B cell (primary cell): ENCODE measurements around the gene SLC30A1. TPM values are rescaled to one million over a fixed set of nuclear protein-coding genes. Genes with fewer than 3 reads are reported as not detected.

Experiments
- ATAC-seq: fragments of 200-7000 bp; cut with Tn5 transposase; one replicate; pipeline ENCODE4 v1.10.0; 2021; ENCODE audit warnings: low read depth, mild to moderate bottlenecking, moderate number of reproducible peaks, moderate library complexity
- CTCF ChIA-PET: fragments of 350-600 bp; sonication (Branson Sonifier 250); formaldehyde crosslinking; loops from one replicate; lab custom pipeline; 2021; ENCODE audit warnings: antibody characterized with exemption, inconsistent platforms; lab: Charles Lee
- POLR2A ChIA-PET: fragments of 350-600 bp; sonication (Branson Sonifier 250); formaldehyde crosslinking; loops from one replicate; lab custom pipeline; 2021; ENCODE audit warnings: antibody characterized with exemption; lab: Charles Lee
- DNase-seq: peaks from one replicate; pipeline ENCODE4 v3.0.0; 2013
- H2AFZ ChIP-seq: 2 replicates; pipeline ENCODE4 v1.6.1; 2012; ENCODE audit warnings: mild to moderate bottlenecking, low read depth, low read length; ENCODE audit not compliant: insufficient read depth, poor library complexity, severe bottlenecking
- H3K27ac ChIP-seq, 2 donors: 1 replicate in 1 of 2; 2 replicates in 1 of 2; pipeline ENCODE4 v1.5.1; 2012 to 2013; ENCODE audit warnings: low read length in 2 of 2, mild to moderate bottlenecking in 2 of 2, moderate library complexity in 1 of 2
- H3K27me3 ChIP-seq, 4 experiments: fragments of 200-600 bp in 1 of 4; sonication (generic) in 1 of 4; replicated peaks in 1 of 4; 1 replicate in 2 of 4; 2 replicates in 2 of 4; pipeline versions ENCODE4 v1.6.1 to v1.7.0; 2013 to 2016; ENCODE audit warnings: low read length in 3 of 4, mild to moderate bottlenecking in 2 of 4, mixed read lengths in 1 of 4, moderate library complexity in 1 of 4; ENCODE audit not compliant: insufficient read depth in 4 of 4, control insufficient read depth in 3 of 4; ENCODE audit errors: control extremely low read depth in 1 of 4
- H3K36me3 ChIP-seq, 2 experiments: replicated peaks in 1 of 2; 1 replicate in 1 of 2; 2 replicates in 1 of 2; pipeline versions ENCODE4 v1.6.1 to v1.7.1; 2013; ENCODE audit warnings: low read length in 1 of 2; ENCODE audit not compliant: insufficient read depth in 2 of 2, control insufficient read depth in 1 of 2; ENCODE audit errors: control extremely low read depth in 1 of 2, extremely low read depth in 1 of 2
- H3K4me1 ChIP-seq, 2 donors: fragments of 200-600 bp in 1 of 2; sonication (generic) in 1 of 2; 1 replicate in 1 of 2; 2 replicates in 1 of 2; pipeline versions ENCODE4 v1.5.1 to v1.6.1; 2013 to 2017; ENCODE audit warnings: low read length in 2 of 2; ENCODE audit not compliant: control insufficient read depth in 2 of 2, insufficient read depth in 2 of 2
- H3K4me2 ChIP-seq: replicated peaks from 2 replicates; pipeline ENCODE3; 2012; ENCODE audit warnings: mild to moderate bottlenecking, low read depth, low read length; ENCODE audit not compliant: poor library complexity, severe bottlenecking
- H3K4me3 ChIP-seq, 5 experiments: fragments of 200-600 bp in 1 of 5; sonication (generic) in 1 of 5; 1 replicate in 3 of 5; 2 replicates in 2 of 5; pipeline versions ENCODE4 v1.5.1 to v1.7.0; 2011 to 2016; ENCODE audit warnings: low read length in 4 of 5, mild to moderate bottlenecking in 4 of 5, low read depth in 2 of 5, control low read depth in 1 of 5, moderate library complexity in 1 of 5; ENCODE audit not compliant: insufficient read depth in 1 of 5; ENCODE audit errors: control extremely low read depth in 1 of 5, extremely low read depth in 1 of 5
- H3K79me2 ChIP-seq: fragments of 200-600 bp; sonication (generic); one replicate; pipeline ENCODE4 v1.6.0; 2016; ENCODE audit warnings: low read length; ENCODE audit not compliant: control insufficient read depth, insufficient read depth
- H3K9ac ChIP-seq: fragments of 200-600 bp; sonication (generic); 2 replicates; pipeline ENCODE4 v1.6.1; 2017; ENCODE audit warnings: mild to moderate bottlenecking, low read length, moderate library complexity
- H3K9me3 ChIP-seq, 3 donors: one replicate each; pipeline versions ENCODE4 v1.6.1 to v1.7.1; 2013; ENCODE audit warnings: low read length in 2 of 3; ENCODE audit not compliant: control insufficient read depth in 2 of 3, insufficient read depth in 1 of 3; ENCODE audit errors: control extremely low read depth in 1 of 3
- H4K20me1 ChIP-seq: 2 replicates; pipeline ENCODE4 v1.6.0; 2012; ENCODE audit warnings: mild to moderate bottlenecking, low read length; ENCODE audit not compliant: insufficient read depth, control insufficient read depth, poor library complexity, severe bottlenecking
- H3K27ac Mint-ChIP-seq: one replicate; pipeline ENCODE4 v1.8.0; 2021; ENCODE audit warnings: mixed read lengths
- H3K27me3 Mint-ChIP-seq: one replicate; pipeline ENCODE4 v1.8.0; 2021; ENCODE audit warnings: mixed read lengths
- H3K4me1 Mint-ChIP-seq: one replicate; pipeline ENCODE4 v1.8.0; 2021; ENCODE audit warnings: mixed read lengths
- H3K4me3 Mint-ChIP-seq: one replicate; pipeline ENCODE4 v1.8.0; 2021; ENCODE audit warnings: mixed read lengths
- H3K9me3 Mint-ChIP-seq: one replicate; pipeline ENCODE4 v1.8.0; 2022; ENCODE audit warnings: mixed read lengths; ENCODE audit not compliant: insufficient read depth
- CTCF ChIP-seq: fragments of 200-600 bp; IDR thresholded peaks from one replicate; pipeline ENCODE4 v1.8.0; 2022; ENCODE audit warnings: antibody characterized with exemption, mild to moderate bottlenecking
- EZH2 ChIP-seq: IDR thresholded peaks from 2 replicates; pipeline ENCODE4 v1.6.1; 2012; ENCODE audit warnings: borderline replicate concordance, low read depth, mild to moderate bottlenecking, moderate library complexity, low read length; ENCODE audit not compliant: insufficient read depth, poor library complexity, severe bottlenecking
- whole genome bisulfite sequencing: methylation state at CpG from one replicate; pipeline ENCODE4 v1.1.5; 2013; ENCODE audit warnings: missing lambda C conversion rate; ENCODE audit not compliant: insufficient coverage; 5-methylcytosine and 5-hydroxymethylcytosine counted together
- intact Hi-C: fragments of 100-400 bp; cut with micrococcal nuclease; formaldehyde crosslinking; loops from one replicate; pipeline ENCODE4 v1.10.0; 2022
- polyA plus RNA-seq: library from polyadenylated mRNA; depleted of rRNA; stranded (reverse); fragments of >200 nt; gene quantifications from 2 replicates; pipeline ENCODE4 v1.2.3, GENCODE V29; 2012
- total RNA-seq, 2 donors: library from RNA; stranded (reverse); fragments of 120-200 nt in 1 of 2; gene quantifications; 1 replicate in 1 of 2; 2 replicates in 1 of 2; pipeline versions ENCODE4 v1.2.3 to v1.2.4, GENCODE V29; 2013 to 2022

The SLC30A1 gene
- total and polyA plus RNA-seq, 2 donors (not counting 1 experiment from before 2014, with no cell fraction given) = 1.7 to 12.2 TPM

GRCh38 chr1:211595419-211595818 lies 16.5 kb upstream of the SLC30A1 start:
- H3K9me3 Mint-ChIP-seq = no peaks in the 10 kb centered on the region
- intact Hi-C loops = no loop called here
- H3K4me2 ChIP-seq = no peak overlapping the region
- TF ChIP-seq EZH2 (no peak), CTCF (no peak)
- H3K27me3 ChIP-seq = no peaks in the 10 kb centered on the region
- H3K4me3 ChIP-seq = no peak overlapping the region
- no peak overlapping the region for H2AFZ ChIP-seq
- peaks cover 21% of the 10 kb centered on the region for H3K27me3 Mint-ChIP-seq
- no peaks in the 10 kb centered on the region for H3K79me2 ChIP-seq
- POLR2A ChIA-PET = no interaction called here
- no peak overlapping the region for H3K27ac ChIP-seq
- no peak overlapping the region for H3K9ac ChIP-seq
- no peaks in the 10 kb centered on the region for H3K36me3 ChIP-seq
- no peaks in the 10 kb centered on the region for H3K9me3 ChIP-seq
- DNase-seq = no peak
- peaks cover under 1 to 2% of the 10 kb centered on the region in 2 donors for H3K4me1 ChIP-seq
- no peaks in the 10 kb centered on the region for H3K4me1 Mint-ChIP-seq
- ATAC-seq = no peak
- no peak overlapping the region for H3K27ac Mint-ChIP-seq
- CTCF ChIA-PET = no interaction called here
- H4K20me1 ChIP-seq = no peaks in the 10 kb centered on the region
- no peak overlapping the region for H3K4me3 Mint-ChIP-seq

- H2AFZ ChIP-seq = no peak overlapping the region
- Mint-ChIP-seq H3K4me3 (no peak overlapping the region), H3K4me1 (peaks cover 7% of the 10 kb centered on the region), H3K9me3 (no peaks in the 10 kb centered on the region), H3K27ac (no peak overlapping the region), H3K27me3 (peaks cover 17% of the 10 kb centered on the region)
- ATAC-seq (no peak), DNase-seq (no peak)
- H3K9me3 ChIP-seq = no peaks in the 10 kb centered on the region
- 96% methylated on average over 2 of the region's 5 CpGs for WGBS
- TF ChIP-seq EZH2 (no peak), CTCF (no peak)
- intact Hi-C loops = no loop called here
- H3K9ac ChIP-seq = no peak overlapping the region
- no peaks in the 10 kb centered on the region for H3K36me3 ChIP-seq
- ChIA-PET POLR2A (no interaction called here), CTCF (interaction anchor here (0.7 kb wide), 1 partner anchor 120 kb away, joined by 3 read pairs; no protein-coding TSS in a partner anchor)
- no peaks in the 10 kb centered on the region for H3K27me3 ChIP-seq
- peaks cover 7 to 8% of the 10 kb centered on the region in 2 donors for H3K4me1 ChIP-seq
- H4K20me1 ChIP-seq = no peaks in the 10 kb centered on the region
- H3K79me2 ChIP-seq = no peaks in the 10 kb centered on the region
- H3K4me2 ChIP-seq = no peak overlapping the region
- H3K27ac ChIP-seq = no peak overlapping the region
- no peak overlapping the region for H3K4me3 ChIP-seq
Measured at GRCh38 chr1:211591980-211592493, 13.1 kb upstream of the SLC30A1 start.
